Measurements from ENCODE around the gene SLIT2.

DNA sequence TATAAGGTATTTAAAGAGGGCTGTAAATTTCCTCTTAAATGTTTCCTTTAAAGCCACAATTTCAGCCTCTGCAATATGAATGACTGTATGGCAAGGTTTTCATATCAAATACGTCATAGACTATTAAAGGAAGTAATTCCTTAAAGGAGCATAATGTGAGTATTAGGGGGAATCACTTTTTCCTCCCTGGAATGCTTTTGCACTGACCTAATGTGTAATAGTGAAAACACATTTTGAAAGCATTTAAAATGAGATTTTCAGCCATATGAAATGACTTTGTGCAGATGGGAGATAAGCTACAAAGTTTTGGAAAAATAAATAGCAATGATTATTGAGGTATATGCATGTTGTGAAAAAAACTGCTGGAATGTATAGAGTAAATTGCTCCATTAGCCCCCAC lies 17.6 kb downstream of the SLIT2 start:
- TF ChIP-seq, protein P1, sequence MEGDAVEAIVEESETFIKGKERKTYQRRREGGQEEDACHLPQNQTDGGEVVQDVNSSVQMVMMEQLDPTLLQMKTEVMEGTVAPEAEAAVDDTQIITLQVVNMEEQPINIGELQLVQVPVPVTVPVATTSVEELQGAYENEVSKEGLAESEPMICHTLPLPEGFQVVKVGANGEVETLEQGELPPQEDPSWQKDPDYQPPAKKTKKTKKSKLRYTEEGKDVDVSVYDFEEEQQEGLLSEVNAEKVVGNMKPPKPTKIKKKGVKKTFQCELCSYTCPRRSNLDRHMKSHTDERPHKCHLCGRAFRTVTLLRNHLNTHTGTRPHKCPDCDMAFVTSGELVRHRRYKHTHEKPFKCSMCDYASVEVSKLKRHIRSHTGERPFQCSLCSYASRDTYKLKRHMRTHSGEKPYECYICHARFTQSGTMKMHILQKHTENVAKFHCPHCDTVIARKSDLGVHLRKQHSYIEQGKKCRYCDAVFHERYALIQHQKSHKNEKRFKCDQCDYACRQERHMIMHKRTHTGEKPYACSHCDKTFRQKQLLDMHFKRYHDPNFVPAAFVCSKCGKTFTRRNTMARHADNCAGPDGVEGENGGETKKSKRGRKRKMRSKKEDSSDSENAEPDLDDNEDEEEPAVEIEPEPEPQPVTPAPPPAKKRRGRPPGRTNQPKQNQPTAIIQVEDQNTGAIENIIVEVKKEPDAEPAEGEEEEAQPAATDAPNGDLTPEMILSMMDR (conservative IDR thresholded peaks at IDR 0.05), result no peak
- no peak for TF ChIP-seq EZH2 (IDR thresholded peaks at IDR 0.05; ENCODE audit: low read depth)
